Epithelial cell of esophagus (primary cell): ENCODE results near the gene CCDC102A.
A peak's percentile ranks its signal among the peaks of the same experiment; 100 is the strongest.

Experiments
- DNase-seq: peaks from one replicate; pipeline ENCODE4 v3.0.0; 2010; ENCODE audit warnings: low read depth
- H3K4me3 ChIP-seq: 2 replicates; pipeline ENCODE4 v1.5.1; 2011; ENCODE audit warnings: mild to moderate bottlenecking, low read length, control low read depth
- CTCF ChIP-seq: IDR thresholded peaks from 2 replicates; pipeline ENCODE4 v1.5.1; 2011; ENCODE audit warnings: low read depth, mild to moderate bottlenecking, low read length, control low read depth, inconsistent platforms; ENCODE audit not compliant: insufficient read depth; ENCODE audit errors: missing control alignments

Gene CCDC102A

GRCh38 chr16:57564571-57565270, 28.4 kb upstream of the CCDC102A start:
- TF ChIP-seq CTCF: no peak
- H3K4me3 ChIP-seq: no peak overlapping the region
- DNase-seq: peak; percentile 29

- DNase-seq: no peak
- H3K4me3 ChIP-seq: no peak overlapping the region
- TF ChIP-seq CTCF: no peak
These were observed 27.4 kb upstream of the CCDC102A start for GRCh38 chr16:57563761-57564160.

GRCh38 chr16:57563487-57563750, 27.0 kb upstream of the CCDC102A start:
- no peak for DNase-seq
- H3K4me3 ChIP-seq: no peak overlapping the region
- TF ChIP-seq CTCF: no peak

GRCh38 chr16:57562669-57563486, 26.5 kb upstream of the CCDC102A start:
- no peak overlapping the region for H3K4me3 ChIP-seq
- no peak for DNase-seq
- no peak for TF ChIP-seq CTCF

GRCh38 chr16:57562066-57562465, 25.7 kb upstream of the CCDC102A start:
- no peak for TF ChIP-seq CTCF
- DNase-seq: no peak
- H3K4me3 ChIP-seq: no peak overlapping the region

- no peak overlapping the region for H3K4me3 ChIP-seq
- no peak for TF ChIP-seq CTCF
- DNase-seq: no peak
These were observed 22.9 kb upstream of the CCDC102A start for GRCh38 chr16:57559072-57559790.
